Endothelial cell of umbilical vein (primary cell): ENCODE measurements around the gene NTSR1.

Experiments
- POLR2AphosphoS5 ChIP-seq: IDR thresholded peaks from 2 replicates; pipeline ENCODE4 v1.6.1; 2012; ENCODE audit warnings: low read depth, mild to moderate bottlenecking, control low read depth, low read length, moderate library complexity; ENCODE audit not compliant: insufficient read depth
- TF ChIP-seq, protein P1 (sequence below), 2 donors: IDR thresholded peaks; 1 replicate in 1 of 2; 2 replicates in 1 of 2; pipeline ENCODE4 v1.5.1; 2011; ENCODE audit warnings: low read length in 2 of 2, mild to moderate bottlenecking in 2 of 2, moderate library complexity in 2 of 2, control low read depth in 1 of 2, inconsistent platforms in 1 of 2, low read depth in 1 of 2; ENCODE audit not compliant: insufficient read depth in 1 of 2; ENCODE audit errors: extremely low read depth in 1 of 2

DNA sequence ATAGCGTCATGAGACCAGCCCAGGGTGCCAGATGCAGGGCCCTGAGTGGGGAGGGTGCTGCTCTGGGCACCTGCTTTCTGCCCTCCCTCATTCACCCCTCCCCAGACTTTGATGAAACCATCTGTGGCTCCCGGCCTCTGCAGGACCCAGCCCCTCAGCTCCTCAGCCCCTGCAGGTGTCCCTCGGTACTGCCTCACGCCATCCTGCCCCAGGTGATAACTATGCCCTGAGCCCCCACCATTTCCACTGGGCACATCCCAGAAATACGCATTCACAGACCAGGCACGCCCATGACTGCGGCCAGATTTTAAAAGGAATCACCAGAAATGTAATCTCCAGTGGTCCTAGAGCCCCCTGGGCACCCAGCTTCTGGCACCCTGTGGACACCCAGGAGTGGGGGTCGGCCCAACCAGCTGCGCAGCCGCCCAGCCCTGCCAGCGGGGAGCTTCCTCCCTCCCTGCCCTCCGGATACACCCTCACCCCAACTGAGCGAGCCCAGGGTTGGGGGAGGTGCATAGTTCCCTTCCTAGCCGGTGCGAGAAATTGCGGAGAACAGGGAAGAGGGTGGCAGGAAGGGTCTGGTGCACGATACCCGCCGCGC lies 615 bp upstream of the NTSR1 start:
- TF ChIP-seq, protein P1, sequence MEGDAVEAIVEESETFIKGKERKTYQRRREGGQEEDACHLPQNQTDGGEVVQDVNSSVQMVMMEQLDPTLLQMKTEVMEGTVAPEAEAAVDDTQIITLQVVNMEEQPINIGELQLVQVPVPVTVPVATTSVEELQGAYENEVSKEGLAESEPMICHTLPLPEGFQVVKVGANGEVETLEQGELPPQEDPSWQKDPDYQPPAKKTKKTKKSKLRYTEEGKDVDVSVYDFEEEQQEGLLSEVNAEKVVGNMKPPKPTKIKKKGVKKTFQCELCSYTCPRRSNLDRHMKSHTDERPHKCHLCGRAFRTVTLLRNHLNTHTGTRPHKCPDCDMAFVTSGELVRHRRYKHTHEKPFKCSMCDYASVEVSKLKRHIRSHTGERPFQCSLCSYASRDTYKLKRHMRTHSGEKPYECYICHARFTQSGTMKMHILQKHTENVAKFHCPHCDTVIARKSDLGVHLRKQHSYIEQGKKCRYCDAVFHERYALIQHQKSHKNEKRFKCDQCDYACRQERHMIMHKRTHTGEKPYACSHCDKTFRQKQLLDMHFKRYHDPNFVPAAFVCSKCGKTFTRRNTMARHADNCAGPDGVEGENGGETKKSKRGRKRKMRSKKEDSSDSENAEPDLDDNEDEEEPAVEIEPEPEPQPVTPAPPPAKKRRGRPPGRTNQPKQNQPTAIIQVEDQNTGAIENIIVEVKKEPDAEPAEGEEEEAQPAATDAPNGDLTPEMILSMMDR (IDR thresholded peaks at IDR 0.05; ENCODE audit: extremely low read depth in 1 of 2, insufficient read depth in 1 of 2, low read depth in 1 of 2, low read length in 2 of 2), result peak in 1 of 2 donors; percentile 31
- TF ChIP-seq POLR2AphosphoS5, result no peak
